ENCODE measurements around the gene KCNIP4. TPM values are rescaled to one million over a fixed set of nuclear protein-coding genes. Genes with fewer than 3 reads are reported as not detected.

Gene KCNIP4
- total RNA-seq, 2 donors from 2014 or later: 1.2 TPM; not detected in 1

DNA sequence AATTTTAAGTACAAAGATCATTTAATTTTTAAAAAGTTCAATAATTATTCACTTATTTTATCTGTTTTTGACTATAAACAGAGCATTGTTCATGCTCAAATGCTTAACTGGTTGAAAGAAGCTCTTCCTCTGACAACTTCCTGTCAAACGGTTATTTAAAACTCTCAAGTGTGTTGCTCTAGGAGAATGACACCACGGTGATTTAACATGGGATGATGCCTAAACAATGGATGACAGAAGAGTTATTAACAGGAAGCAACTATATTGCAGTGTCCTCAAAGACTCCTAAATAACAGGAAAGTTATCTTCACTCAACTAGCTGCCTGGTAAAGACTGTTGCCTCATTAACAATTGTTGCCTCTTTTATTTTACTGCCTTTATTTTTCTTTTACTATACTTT, 738.7 kb downstream of the KCNIP4 start:
- H3K9me3 ChIP-seq: no peaks in the 10 kb centered on the region
- no peaks in the 10 kb centered on the region for H3K36me3 ChIP-seq
- no peak for DNase-seq (ENCODE audit: low spot score)
- no peaks in the 10 kb centered on the region for H3K4me1 ChIP-seq (replicated peaks)
- WGBS: 24% methylated on average over 2 of the region's 2 CpGs
- no peaks in the 10 kb centered on the region for H3K27me3 ChIP-seq (replicated peaks; ENCODE audit: insufficient read depth)
- TF ChIP-seq POLR2A (IDR thresholded peaks at IDR 0.05): no peak
- no peak for TF ChIP-seq POLR2AphosphoS5 (IDR thresholded peaks at IDR 0.05)
- TF ChIP-seq, protein P1, sequence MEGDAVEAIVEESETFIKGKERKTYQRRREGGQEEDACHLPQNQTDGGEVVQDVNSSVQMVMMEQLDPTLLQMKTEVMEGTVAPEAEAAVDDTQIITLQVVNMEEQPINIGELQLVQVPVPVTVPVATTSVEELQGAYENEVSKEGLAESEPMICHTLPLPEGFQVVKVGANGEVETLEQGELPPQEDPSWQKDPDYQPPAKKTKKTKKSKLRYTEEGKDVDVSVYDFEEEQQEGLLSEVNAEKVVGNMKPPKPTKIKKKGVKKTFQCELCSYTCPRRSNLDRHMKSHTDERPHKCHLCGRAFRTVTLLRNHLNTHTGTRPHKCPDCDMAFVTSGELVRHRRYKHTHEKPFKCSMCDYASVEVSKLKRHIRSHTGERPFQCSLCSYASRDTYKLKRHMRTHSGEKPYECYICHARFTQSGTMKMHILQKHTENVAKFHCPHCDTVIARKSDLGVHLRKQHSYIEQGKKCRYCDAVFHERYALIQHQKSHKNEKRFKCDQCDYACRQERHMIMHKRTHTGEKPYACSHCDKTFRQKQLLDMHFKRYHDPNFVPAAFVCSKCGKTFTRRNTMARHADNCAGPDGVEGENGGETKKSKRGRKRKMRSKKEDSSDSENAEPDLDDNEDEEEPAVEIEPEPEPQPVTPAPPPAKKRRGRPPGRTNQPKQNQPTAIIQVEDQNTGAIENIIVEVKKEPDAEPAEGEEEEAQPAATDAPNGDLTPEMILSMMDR (IDR thresholded peaks at IDR 0.05): no peak
- no peak overlapping the region for H3K4me3 ChIP-seq
- no peak overlapping the region for H3K27ac ChIP-seq
- intact Hi-C loops (cut with DNase I): no loop called here

DNA sequence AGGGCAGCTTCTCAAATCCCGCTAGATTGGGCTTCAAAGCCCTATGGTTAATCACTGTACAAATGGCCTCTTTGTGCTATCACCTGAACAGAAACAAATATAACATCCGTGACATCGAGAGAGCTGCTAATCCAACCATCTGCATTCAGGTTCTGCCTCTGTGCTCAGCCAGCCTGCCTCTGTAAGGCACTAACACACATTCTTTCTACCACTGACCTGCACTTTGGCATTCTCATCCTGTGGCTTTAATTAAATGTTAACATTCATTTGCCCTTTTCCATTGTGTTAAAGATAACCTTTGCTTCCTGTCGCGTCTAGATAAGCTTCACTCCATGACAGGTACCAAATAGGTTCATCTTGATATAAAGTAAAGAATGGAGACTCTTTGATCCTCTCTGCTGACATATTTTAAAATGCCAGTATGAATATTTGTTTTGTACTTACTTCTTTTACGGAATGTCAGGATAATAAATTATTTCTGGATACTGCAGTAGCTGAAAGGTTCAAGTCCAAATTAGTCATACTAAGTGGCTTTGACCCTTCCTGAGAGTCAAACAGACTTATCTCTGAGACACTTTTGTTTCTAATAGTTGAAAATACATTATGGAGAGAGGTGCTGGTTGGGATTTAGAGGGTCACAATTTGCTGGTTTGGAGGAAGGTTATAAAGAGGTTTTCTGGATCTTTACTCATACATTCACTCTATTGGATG, 742.6 kb downstream of the KCNIP4 start:
- no peak for TF ChIP-seq POLR2A (IDR thresholded peaks at IDR 0.05)
- no peak for TF ChIP-seq POLR2AphosphoS5 (IDR thresholded peaks at IDR 0.05)
- TF ChIP-seq, protein P1 (IDR thresholded peaks at IDR 0.05): no peak
- 30% methylated on average over 6 of the region's 6 CpGs for WGBS
- intact Hi-C loops (cut with DNase I): no loop called here
- DNase-seq (ENCODE audit: low spot score): no peak
- Histone ChIP-seq H3K27ac (no peak overlapping the region), H3K27me3 (replicated peaks; ENCODE audit: insufficient read depth) (no peaks in the 10 kb centered on the region), H3K4me3 (no peak overlapping the region), H3K36me3 (no peaks in the 10 kb centered on the region), H3K4me1 (replicated peaks) (no peaks in the 10 kb centered on the region), H3K9me3 (no peaks in the 10 kb centered on the region)

DNA sequence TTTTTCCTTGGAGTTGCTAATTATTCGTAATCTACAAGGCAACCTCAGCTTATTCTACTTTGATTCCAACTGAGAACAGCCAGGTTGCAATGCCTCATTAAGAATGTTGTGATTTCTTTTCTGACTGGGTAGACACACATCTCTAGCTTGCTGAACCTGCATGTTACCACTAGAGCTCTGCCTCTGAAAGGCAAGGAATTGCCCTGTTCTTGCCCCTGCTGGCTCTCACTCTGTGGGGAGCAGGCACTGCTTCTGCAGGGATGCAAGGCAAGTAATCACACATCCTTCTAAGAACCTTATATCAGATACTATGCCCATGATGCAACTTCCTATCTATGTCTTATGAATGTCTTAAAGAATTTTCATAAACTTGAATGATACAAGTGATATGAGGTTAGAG, 745.2 kb downstream of the KCNIP4 start:
- H3K36me3 ChIP-seq: no peaks in the 10 kb centered on the region
- H3K27ac ChIP-seq: no peak overlapping the region
- no peaks in the 10 kb centered on the region for H3K27me3 ChIP-seq (replicated peaks; ENCODE audit: insufficient read depth)
- intact Hi-C loops (cut with DNase I): no loop called here
- WGBS: 97% methylated on average over 1 of the region's 1 CpG
- no peaks in the 10 kb centered on the region for H3K9me3 ChIP-seq
- no peak overlapping the region for H3K4me3 ChIP-seq
- no peaks in the 10 kb centered on the region for H3K4me1 ChIP-seq (replicated peaks)
- TF ChIP-seq, protein P1 (IDR thresholded peaks at IDR 0.05): no peak
- TF ChIP-seq POLR2AphosphoS5 (IDR thresholded peaks at IDR 0.05) (no peak), POLR2A (IDR thresholded peaks at IDR 0.05) (no peak)
- no peak for DNase-seq (ENCODE audit: low spot score)

DNA sequence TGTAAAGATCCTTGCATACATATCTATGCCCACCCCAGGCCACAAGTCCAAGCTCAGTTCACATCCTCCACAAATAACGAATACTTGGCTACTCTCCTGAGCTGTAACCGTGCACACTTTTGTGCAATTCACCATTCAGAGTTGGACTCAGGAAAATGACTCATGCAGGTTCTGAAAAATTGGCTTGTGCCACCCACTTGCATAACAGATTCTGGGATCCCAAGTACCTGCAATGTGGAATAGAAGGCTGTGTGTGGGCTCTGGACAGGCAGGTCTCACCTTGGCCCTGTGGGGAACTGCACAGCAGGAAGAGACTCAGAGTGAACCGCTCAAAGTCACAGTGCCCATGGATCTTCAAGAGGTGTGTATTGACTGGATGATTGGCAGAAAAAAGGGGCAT, 745.6 kb downstream of the KCNIP4 start:
- Histone ChIP-seq H3K4me3 (no peak overlapping the region), H3K27me3 (replicated peaks; ENCODE audit: insufficient read depth) (no peaks in the 10 kb centered on the region), H3K36me3 (no peaks in the 10 kb centered on the region), H3K27ac (no peak overlapping the region), H3K9me3 (no peaks in the 10 kb centered on the region), H3K4me1 (replicated peaks) (no peaks in the 10 kb centered on the region)
- TF ChIP-seq POLR2A (IDR thresholded peaks at IDR 0.05) (no peak), POLR2AphosphoS5 (IDR thresholded peaks at IDR 0.05) (no peak)
- TF ChIP-seq, protein P1 (IDR thresholded peaks at IDR 0.05): no peak
- 80% methylated on average over 3 of the region's 3 CpGs for WGBS
- no peak for DNase-seq (ENCODE audit: low spot score)
- intact Hi-C loops (cut with DNase I): no loop called here

DNA sequence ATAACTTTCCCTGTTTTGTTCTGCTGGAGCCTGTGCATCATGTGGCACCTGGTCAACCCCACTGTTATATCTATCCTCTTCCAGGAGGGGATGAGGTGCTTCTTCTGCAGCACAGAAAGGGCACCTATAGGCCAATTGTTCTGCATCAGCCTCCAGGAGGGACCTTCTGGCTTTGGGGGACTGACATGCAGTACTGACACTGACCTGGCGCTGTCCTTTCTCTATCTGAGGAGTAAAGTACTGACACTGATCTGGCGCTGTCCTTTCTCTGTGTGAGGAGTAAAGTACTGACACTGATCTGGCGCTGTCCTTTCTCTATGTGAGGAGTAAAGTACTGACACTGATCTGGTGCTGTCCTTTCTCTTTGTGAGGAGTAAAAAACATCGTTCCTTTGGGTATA, 749.9 kb downstream of the KCNIP4 start:
- no peaks in the 10 kb centered on the region for H3K36me3 ChIP-seq
- intact Hi-C loops (cut with DNase I): no loop called here
- no peaks in the 10 kb centered on the region for H3K4me1 ChIP-seq (replicated peaks)

More for the DNA sequence above, 749.9 kb downstream of the KCNIP4 start:
- H3K4me3 ChIP-seq: no peak overlapping the region
- no peaks in the 10 kb centered on the region for H3K27me3 ChIP-seq (replicated peaks; ENCODE audit: insufficient read depth)
- H3K9me3 ChIP-seq: no peaks in the 10 kb centered on the region
- H3K27ac ChIP-seq: no peak overlapping the region
- TF ChIP-seq, protein P1 (IDR thresholded peaks at IDR 0.05): no peak
- TF ChIP-seq POLR2A (IDR thresholded peaks at IDR 0.05) (no peak), POLR2AphosphoS5 (IDR thresholded peaks at IDR 0.05) (no peak)
- no peak for DNase-seq (ENCODE audit: low spot score)
- WGBS: 89% methylated on average over 4 of the region's 4 CpGs
